Erythroblast (primary cell): ENCODE measurements around the gene MBNL2.
A peak's percentile ranks its signal among the peaks of the same experiment; 100 is the strongest.

ENCODE experiments used
- DNase-seq, 2 experiments: peaks; one replicate each; lab custom pipeline; 2025; lab: John Stamatoyannopoulos, UW
- GATA1 ChIP-seq: IDR thresholded peaks from 2 replicates; pipeline ENCODE4 v1.6.1; 2011; ENCODE audit warnings: low read depth, mild to moderate bottlenecking, control low read depth, low read length, moderate library complexity
- POLR2A ChIP-seq: IDR thresholded peaks from 2 replicates; pipeline ENCODE4 v1.6.1; 2011; ENCODE audit warnings: mild to moderate bottlenecking, low read length

MBNL2 gene

GRCh38 chr13:97284558-97284957 is 62.4 kb downstream of the MBNL2 start:
- no peak for DNase-seq
- no peak for TF ChIP-seq POLR2A
- TF ChIP-seq GATA1 = no peak

DNA sequence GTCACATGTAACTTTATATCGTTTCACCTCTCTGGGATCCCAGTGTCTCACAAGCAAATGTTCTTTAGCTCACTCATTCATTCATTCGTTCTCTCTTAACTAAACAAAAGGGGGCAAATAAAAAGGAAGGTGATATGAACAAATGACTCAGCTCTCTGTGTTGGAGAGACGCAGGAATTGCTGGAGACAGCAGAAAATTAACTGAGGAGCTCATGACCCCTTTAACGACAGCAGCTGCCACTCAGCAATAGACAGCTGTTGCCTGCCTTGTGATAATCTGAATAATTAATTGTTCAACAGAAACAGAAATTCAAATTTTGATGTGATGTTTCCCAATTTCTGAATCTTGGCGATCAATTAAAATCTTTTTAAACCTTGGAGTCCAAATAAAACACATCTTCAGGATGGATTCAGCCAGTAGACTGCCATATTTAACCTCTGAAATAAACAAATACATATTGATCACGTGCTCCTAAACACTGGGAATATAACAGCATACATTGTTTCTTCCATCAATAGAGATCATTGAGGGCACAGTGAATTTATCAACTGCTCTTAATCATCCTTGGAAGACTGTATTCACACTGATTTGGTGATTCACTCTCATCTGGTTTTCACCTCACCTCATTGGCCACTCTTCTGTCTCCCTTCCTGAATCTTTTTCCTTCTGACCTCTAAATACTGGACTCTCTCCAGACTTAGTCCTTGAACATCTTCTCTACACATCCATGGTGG is 63.3 kb downstream of the MBNL2 start:
- TF ChIP-seq GATA1 = no peak
- DNase-seq = no peak

GRCh38 chr13:97286317-97287046 is 64.3 kb downstream of the MBNL2 start:
- TF ChIP-seq GATA1 (no peak), POLR2A (no peak)
- no peak for DNase-seq

DNA sequence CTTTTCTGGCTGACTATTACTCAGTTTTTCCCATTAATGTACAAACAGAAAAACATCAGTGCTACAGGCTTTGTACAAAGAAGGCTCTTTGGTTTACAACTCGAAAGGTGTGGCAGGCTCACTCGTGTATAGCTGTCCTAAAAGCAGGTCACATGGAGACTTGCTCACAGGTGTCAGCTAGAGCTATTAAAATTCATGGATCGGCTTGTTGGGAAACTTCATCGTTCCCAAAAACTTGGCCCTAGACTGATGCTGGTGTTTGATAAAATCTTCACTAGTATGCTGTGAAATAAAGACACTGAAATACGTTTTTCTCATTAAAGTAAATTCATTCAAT is 64.9 kb downstream of the MBNL2 start:
- DNase-seq = no peak
- TF ChIP-seq POLR2A (no peak), GATA1 (no peak)

GRCh38 chr13:97288486-97288900 is 66.4 kb downstream of the MBNL2 start:
- TF ChIP-seq GATA1 = no peak
- no peak for TF ChIP-seq POLR2A
- DNase-seq = no peak

- DNase-seq = no peak
- no peak for TF ChIP-seq GATA1
- TF ChIP-seq POLR2A = no peak
These were observed 67.6 kb downstream of the MBNL2 start for GRCh38 chr13:97289514-97290298.

- TF ChIP-seq POLR2A = no peak
- no peak for TF ChIP-seq GATA1
- DNase-seq = peak in 1 of 2 experiments; percentile 22
These were observed 73.4 kb downstream of the MBNL2 start for GRCh38 chr13:97295283-97296182.

DNA sequence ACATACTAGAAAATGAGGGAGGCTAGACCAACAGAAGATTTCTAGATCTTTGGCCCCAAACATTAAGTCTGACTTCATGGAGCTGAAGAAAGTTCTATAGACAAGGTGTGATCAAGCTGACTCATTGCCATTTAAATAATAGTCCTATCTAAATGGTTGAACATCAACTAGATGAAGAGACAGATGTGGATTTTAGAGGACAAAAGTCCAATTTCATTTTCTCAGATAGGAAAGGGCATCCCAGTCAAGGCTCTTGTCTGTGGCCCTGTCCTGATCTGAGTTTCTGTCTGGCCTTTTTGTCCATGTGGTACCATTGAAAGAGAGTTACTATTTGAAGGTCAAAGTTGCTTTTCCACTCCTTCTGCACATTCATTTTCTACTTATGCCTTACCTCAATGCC is 74.6 kb downstream of the MBNL2 start:
- TF ChIP-seq POLR2A (no peak), GATA1 (no peak)
- DNase-seq = no peak

- DNase-seq = no peak
- TF ChIP-seq GATA1 (no peak), POLR2A (no peak)
These were observed 76.7 kb downstream of the MBNL2 start for GRCh38 chr13:97298816-97299215.

DNA sequence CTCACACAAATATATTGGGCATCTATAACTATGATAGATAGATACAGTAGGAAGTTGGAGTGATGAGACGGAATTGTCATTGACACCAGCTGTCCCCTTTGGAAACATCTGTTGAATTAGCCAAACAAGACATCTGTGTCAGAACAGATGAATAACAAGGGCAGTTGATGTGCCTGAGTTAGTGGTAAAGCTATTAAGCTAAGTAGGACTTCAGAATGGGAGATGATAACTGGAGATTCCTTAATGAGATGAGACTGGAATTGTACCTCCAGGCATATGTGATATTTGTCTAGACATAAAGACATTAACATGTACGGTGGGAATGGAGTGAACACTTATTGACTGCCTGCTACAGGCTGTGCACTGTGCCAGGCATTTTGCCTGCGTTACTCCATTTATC is 78.7 kb downstream of the MBNL2 start:
- no peak for DNase-seq
- no peak for TF ChIP-seq GATA1
- TF ChIP-seq POLR2A = no peak

DNA sequence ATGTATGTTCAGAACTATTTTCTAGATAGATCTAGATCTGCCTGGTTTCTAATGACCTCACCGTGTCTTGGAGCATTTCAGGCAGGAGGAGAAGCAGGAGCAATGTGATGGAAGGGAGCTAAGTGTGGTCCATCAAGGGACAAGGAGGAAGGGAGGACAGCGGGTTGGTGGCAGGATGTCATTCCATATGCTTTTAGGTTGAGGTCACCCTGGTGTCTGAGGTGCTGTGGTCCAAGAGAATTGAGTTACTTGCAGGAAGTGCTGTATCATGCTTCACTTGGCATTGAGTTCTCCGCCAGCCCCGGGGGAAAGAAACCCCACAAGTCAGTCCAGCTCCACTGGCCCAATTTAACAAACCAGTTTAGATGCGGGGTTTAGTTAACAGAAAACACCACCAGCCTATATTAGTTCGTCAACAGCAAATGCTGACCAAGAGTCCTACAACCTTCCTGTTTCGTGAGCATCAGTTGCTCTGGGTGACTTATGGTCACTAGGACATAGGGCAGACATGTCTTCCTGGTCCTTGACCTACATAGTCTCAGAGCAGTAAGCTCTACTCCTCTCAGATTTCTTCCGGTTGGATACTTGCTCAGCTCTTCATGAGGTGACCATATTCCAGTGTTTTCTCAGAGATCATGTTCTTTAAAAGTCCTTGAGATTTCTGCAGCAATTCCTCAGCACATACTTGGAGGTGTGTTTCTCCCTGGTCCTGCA is 79.4 kb downstream of the MBNL2 start:
- peak in 1 of 2 experiments; percentile 24 for DNase-seq
- TF ChIP-seq GATA1 = no peak
- TF ChIP-seq POLR2A = no peak

- no peak for DNase-seq
- TF ChIP-seq GATA1 = no peak
- TF ChIP-seq POLR2A = no peak
These were observed 80.5 kb downstream of the MBNL2 start for GRCh38 chr13:97302611-97303010.

DNA sequence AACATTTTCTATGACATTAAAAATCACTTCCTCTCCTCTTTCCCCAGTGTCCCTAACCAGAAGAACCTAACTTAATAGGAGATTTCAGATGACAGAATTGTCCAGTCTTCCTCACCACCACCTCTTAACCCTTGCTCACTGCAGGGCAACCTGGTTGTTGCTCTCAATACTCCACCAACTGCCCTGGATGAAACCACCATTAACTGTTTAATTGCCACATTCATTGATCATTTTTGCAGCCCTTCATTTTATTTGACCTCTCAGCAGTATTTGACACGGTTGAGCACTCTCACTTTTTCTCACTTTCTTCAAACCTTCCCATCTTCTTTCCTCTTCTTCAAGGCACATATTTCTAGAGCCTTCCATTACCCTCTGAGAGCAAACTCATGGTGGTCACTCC is 84.0 kb downstream of the MBNL2 start:
- no peak for DNase-seq
- no peak for TF ChIP-seq GATA1
- TF ChIP-seq POLR2A = no peak
